GM21576 (cell line): ENCODE results near the gene STAB2.

Experiments
- ATAC-seq: cut with Tn5 transposase; IDR thresholded peaks from one replicate; pipeline ENCODE4 v1.9.1; 2021; ENCODE audit warnings: mild to moderate bottlenecking, moderate library complexity; ENCODE audit not compliant: unreplicated experiment

Gene STAB2

DNA sequence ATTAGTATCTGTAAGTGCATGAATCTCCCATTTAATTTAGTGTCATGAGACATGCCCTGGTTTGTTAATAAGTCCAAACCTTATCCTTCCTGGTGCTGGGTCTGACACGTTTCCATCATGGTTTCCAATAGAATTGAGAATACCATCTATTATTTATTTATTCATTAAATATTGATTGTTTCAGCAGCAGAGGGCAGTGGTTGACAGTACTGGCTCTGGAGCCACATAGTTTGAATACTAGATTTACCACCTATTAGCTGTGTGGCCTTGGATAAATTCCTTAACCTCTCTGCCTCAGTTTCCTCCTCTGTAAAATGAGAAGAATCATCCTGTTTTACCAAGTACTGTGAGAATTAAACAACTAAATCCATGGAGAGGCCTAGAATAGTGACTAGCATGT, 941 bp upstream of the STAB2 start:
- no peak for ATAC-seq

- no peak for ATAC-seq
These were observed 1.6 kb downstream of the STAB2 start for GRCh38 chr12:103588680-103589079.

- ATAC-seq = no peak
These were observed 2.4 kb downstream of the STAB2 start for GRCh38 chr12:103589517-103589916.

GRCh38 chr12:103590271-103590670, 3.2 kb downstream of the STAB2 start:
- ATAC-seq = no peak

GRCh38 chr12:103596981-103597380, 9.9 kb downstream of the STAB2 start:
- ATAC-seq = no peak

DNA sequence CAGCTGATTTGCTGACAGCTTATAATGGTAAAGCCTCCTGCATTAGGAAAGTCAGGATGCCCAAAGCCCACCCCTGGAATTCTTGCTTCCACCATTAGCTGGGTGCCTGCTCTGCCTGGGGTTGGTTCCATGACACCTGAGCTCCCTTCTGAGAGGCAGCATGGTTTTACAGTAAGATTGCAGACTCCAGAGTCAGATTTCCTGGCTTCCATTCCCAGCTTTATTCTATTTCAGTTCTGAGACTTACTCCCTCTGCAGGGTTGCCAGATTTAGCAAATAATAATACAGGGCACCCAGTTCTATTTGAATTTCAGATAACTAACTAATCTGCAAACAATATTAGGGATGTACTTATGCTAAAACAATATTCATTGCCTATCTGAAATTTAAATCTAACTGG, 12.2 kb downstream of the STAB2 start:
- no peak for ATAC-seq

DNA sequence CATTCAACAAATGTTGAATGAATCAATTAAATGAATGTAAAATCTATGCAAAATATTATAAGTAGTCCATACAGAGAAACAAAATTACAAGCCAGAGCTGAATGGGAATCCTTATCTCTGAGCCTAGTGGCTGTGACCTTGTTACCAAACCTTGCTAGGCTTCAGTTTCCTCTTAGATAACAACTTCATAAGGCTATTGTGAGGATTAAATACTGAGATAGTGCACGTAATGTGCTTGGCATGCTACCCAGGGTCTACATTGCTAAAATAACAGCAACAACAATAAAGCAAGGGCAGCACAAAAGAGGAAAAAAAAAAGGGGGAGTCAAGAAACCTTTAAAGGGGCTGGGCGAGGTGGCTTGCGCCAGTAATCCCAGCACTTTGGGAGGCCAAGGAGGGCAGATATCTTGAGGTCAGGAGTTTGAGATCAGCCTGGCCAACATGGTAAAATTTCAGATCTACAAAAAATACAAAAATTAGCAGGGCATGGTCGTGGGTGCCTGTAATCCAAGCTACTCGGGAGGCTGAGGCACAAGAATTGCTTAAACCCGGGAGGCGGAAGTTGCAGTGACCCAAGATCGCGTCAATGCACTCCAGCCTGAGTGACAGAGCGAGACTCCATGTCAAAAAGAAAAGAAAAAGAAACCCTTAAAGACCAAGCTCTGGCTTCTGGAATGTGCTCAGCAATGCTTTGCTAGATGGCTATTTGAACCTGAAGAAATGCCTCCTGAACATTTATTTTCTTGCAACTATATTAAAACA, 14.1 kb downstream of the STAB2 start:
- no peak for ATAC-seq

DNA sequence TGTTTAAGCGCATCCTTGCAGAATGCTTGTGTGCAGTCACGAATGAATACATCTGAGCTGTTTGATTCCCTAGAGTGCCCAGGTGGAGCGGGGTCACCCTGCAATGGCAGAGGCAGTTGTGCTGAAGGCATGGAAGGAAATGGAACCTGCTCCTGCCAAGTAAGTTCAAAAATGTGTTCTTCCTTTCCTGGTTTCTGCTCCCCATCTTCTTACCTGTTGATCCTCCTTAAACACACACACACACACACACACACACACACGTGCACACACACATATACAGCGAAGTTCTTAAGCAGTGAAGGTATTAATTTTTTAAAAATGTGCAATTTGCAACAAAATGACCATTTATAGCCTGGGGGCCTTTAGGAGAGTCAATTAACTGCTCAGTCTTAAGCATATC, 33.3 kb downstream of the STAB2 start:
- ATAC-seq = no peak

GRCh38 chr12:103623716-103624115, 36.6 kb downstream of the STAB2 start:
- no peak for ATAC-seq

GRCh38 chr12:103626498-103626897, 39.4 kb downstream of the STAB2 start:
- ATAC-seq = no peak

DNA sequence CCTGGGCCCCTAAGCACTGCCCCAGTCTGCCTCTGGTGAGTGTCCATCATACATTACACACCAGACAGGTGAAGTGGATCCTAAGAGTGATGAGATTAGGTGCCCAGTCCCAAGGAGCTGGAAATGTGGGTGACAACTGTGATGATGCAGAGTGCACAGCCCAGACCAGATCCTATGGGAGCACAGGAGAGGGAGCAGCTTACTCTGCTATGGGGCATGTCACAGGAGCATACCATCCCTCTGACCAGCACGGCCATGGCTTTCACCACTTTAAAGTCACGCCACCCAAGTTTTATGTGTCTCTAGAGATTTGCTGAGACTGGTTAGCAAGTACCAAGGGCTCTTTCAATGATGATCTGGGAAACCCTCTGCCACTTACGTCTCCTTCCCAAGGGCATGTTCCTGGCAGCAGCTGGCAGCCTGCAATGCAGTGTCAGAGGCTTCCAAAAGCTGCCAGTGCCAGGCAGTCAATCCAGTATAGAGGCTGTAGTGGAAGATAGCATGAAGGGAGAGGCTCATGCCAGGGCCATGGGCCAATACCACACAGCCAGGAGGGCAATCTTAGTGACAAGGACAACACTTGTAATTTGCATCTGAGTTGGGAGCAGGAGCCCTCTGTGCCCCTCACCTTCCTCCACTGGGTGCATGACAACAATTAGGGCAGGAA, 40.2 kb downstream of the STAB2 start:
- no peak for ATAC-seq

DNA sequence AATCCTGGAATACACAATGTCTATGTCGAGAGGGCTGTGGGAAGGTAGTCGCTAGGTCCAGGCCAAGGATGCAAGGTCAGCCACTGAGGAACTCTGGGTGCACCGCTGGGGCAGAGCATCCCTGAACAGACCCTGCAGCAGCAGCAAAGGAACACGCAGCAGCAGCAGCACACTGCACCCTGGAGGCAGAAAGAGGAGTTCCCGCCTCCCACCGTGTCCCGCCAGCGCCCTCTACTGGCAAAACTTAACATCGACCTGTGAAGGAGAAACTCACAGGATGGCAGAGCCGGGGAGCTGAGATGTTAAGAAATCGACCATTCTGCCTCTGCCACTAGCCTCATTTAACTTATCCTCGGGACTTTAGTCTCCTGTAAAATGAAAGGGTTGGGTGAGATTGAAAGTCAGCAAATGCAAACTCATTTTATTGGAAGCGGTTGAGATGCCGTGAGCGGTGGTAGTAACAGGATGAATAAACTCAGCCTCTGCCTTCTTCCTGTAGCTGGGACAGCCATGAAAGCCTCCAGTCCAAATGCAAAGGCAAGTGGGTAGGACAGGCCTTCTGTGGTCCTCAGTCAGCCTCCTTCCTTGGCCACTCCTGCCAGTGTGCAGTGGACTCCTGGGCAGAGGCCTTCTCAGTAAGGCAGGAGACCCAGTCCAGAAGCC, 45.6 kb downstream of the STAB2 start:
- peak; percentile 91 for ATAC-seq

GRCh38 chr12:103634732-103635131, 47.7 kb downstream of the STAB2 start:
- no peak for ATAC-seq

GRCh38 chr12:103635419-103635818, 48.3 kb downstream of the STAB2 start:
- ATAC-seq = no peak

DNA sequence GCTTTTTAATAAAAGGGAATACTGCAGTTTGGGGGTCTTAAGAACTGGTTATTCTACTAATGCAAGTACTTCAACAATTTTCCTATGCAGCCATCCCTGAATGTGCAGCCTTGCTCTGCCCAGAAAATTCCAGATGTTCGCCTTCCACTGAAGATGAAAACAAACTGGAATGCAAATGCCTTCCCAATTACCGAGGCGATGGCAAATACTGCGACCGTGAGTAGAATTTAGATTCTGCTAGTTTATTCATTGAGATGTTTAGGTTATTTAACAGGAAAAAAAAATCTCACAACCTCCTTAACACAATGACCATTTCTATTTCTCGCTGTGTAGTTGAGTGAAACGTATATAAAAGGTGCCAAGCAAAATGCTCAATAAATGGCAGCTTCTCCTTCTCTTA, 49.9 kb downstream of the STAB2 start:
- ATAC-seq = no peak

DNA sequence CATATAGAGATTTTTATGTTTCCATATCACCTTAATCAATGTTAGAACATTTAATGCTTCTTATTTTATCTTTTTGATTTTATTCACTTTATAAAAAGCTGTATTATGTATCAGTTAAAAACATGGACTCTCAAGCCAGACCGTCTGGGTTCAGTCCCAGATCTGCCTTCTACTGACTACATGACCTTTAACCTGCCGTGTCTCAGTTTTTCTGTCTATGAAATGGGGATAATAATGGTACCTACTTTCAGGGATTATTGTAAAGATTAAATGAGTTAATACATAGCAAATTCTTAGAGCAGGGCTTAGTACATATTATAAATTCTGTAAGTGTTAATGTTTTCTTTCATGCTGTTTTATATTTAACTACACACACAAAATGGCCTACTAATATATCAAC, 50.4 kb downstream of the STAB2 start:
- no peak for ATAC-seq

DNA sequence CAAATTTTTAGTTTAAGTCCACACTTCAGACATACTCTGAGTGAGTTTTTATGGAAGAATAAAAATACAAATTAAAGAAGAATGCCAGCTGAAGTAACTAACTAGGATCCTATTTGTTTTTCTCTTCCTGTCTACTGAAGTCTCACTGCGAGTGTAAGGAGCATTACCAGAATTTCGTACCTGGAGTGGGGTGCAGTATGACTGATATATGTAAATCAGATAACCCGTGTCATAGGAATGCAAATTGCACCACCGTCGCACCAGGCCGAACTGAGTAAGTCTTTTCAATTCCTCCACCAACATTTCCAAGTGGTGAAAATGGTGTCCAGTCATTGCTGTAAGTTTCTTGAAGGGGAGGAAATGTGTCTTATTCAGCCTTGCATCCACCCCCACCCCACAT, 52.9 kb downstream of the STAB2 start:
- no peak for ATAC-seq

DNA sequence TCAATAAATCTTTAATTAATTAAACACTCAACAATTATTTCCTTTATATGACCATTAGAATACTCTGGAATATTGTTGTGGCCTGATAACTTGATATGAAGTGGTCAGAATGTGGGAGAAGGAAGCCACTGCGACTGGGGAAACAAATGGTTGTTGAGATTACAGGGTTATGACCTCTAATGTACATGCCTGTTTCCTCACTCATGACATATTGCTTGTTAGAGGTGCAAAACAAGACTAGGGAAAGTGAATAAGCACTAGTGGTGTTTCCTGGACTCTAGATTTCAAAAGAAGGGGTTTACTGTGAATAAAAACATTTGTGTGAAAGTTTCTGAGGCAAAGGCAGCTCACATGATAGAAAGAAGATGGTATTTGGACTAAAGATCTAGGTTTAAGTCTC, 53.3 kb downstream of the STAB2 start:
- peak; percentile 46 for ATAC-seq

- ATAC-seq = peak; percentile 58
These were observed 53.8 kb downstream of the STAB2 start for GRCh38 chr12:103640831-103641230.

DNA sequence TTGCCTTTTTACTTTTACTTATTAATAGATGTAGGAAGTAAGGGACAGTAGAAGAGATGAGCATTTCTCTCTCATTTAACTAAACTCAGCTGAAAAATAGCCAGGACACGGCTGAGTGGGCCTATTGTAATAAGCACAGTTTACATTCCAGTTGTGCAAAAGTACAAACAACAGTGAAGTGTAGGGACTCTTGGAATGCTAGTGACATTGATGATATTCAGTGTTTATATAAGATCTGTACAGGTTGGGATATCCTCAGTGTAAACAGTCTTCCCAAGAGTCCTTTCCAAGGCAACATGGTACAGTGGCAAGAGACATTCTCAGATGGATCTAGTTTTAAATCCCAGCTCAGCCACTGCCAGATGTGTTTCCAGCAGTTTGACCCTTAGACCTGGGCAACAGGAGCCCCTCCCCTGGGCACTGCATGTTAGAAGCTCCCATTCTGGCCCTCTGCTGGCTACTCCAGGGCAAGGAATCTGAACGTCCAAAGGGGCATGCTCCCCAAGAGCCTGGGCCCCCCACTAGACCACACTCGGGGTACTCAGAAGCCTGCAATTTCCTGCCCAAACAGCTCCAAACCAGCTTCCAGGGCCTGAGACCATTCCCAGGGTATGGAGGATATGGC, 55.3 kb downstream of the STAB2 start:
- ATAC-seq = no peak

DNA sequence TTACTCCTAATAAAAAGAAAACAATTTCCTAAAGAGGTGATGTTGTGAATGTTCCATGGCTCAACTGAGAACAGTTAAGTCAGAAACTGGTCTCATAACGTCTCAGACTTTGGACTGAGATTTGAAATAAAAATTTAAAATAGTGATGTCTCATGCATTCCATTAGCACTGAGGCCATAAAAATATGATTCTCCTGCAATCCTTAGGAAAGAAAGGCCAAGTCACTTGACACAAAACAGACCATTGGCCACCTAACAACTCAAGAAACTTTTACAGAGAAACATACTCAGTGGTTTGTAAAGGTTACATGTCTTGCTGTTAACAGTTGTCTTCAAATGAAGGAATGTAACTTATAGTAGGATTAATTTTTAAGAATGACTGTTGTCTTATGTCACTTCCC, 58.1 kb downstream of the STAB2 start:
- ATAC-seq = no peak

DNA sequence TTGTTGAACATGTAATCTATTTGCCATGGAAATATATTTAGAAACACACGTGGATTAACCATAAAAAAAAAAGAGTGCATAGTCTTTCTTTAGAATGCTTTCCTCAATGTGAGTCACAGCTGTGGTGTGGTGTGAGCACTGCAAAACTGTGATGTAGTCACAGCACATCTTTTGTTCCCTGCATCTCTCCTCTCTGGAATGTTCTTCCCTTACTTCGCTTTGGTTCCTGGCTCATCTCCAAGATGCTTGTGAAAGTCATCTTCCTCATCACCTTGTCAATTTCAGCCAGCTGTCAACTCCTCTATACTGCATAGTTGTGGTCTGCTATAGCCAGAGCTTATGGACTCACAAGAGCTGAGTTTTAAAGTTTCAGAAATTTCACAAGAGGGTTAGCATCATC, 60.2 kb downstream of the STAB2 start:
- ATAC-seq = no peak
